Hematopoietic multipotent progenitor cell treated with erythropoietin and hydrocortisone succinate and interleukin-3 and kit ligand, for 8 days (in vitro differentiated cells): ENCODE measurements around the gene NTF3.
A peak's percentile ranks its signal among the peaks of the same experiment; 100 is the strongest.

Experiments used
- DNase-seq: peaks from one replicate; pipeline ENCODE4 v3.0.0-alpha.2; 2015

Gene NTF3

DNA sequence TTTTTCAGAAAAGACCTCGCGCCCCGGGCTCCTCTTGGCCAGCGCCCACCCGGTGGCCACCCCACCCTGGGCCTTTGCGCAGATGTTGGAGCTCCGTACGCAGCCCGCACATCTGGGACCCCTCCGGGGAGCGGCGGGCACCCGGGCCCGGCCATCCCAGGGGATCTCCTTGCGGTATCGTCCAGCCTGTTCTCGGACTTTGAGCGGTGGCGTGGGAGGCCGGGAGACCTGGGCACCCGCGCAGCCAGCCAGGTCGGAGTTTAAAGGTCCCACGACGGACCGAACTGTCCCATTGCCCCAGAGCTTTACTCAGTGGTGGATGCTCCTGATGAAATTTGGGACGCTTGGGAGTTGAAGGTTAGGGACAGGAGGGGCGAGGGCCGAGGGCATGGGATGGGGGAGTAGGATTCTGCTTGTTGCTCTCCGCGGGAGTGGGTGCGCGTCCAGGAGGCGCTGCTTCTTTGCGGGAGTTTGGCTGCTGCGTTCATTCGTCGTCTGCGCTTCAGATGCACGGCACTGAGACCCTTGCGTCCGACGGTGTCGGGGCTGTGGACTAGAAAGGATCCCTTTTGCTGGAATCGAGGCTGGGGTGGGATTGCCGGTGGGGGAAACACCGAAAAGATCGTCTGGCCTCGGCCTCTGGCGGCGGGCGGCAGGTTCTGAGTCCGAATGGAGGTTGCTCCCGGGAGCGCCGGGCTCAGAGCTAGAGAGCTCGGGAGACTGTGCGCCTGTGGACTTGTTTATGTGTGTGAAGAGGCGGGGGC lies 1.4 kb downstream of the NTF3 start:
- no peak for DNase-seq

DNA sequence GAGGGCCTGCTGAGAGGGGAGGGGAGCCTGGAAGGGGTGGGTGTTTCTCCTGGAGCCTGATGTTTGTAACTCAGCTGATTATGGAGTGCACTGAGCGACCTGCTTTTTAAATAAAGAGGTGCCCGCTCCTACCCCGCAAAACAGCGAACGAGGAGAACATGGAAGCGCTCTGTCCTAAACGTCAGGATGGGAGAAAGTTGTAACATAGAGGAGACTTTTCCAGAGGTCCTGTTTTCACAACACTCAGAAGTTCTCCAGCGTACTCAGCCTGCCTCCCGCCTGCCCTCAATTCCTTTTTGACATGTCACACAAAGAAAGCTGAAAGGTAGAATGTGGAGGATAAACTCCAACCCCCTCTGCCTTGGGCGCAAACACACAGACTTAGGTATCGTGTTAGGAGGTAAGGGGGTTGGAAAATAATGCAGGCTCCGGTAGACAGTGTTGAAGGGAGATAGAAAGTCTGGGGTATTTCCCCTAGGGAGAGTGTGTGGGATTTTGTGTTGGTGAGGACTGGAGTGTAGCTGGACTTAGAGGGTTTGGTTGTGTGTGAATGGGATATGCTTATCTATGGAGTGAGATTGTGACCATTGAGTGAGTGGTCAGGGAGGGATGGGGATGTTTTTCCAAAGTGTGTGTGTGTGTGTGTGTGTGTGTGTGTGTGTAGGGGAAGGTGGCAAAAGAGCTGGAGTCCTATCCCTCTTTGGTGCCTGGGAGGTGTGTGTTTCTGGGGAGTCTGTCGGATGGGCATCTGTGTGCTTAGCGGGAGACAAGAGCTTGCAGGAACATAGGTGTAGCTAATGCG lies 2.1 kb downstream of the NTF3 start:
- no peak for DNase-seq

DNA sequence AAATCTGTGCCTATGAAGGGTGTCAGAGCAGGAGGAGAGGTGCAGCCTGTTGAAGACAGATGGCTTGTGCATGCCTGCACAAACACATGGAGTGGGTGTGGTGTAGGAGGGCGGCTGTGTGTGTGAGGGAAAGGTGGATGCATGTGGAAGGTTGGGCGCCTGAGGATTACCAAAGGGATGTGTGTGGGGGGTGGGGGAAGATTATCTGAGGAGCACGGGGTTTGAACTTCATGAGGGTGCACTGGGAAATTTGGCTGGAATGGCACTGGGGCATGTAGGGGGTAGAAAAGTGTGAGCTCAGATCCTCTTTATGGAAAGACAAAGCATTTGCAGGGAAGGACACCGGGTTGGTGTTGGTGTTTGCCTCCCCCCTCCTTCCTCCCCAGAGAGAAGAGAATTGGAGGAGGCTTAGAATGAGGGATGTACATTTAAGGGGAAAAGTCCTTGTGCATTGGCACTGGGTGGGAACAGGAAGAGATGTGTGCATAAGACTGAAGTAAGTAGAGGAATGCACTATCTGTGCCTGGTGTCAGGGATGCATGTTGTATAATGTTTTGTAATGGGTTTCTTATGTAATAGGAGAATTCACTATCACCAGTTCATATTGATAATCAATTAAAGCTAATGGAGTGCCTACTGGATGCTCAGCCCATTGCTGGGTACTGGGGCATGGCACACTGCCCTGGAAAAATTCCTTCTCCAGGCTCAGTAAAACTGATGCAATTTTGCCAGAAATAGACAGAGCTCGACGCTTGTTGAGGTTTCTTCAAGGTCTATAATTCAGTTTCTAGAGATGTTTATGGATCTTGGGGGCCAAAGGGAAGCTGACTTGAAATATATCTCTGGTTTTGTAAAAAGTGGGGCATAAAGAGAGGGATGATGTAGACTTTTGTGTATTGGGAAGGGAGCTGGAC lies 3.0 kb downstream of the NTF3 start:
- DNase-seq: no peak

DNA sequence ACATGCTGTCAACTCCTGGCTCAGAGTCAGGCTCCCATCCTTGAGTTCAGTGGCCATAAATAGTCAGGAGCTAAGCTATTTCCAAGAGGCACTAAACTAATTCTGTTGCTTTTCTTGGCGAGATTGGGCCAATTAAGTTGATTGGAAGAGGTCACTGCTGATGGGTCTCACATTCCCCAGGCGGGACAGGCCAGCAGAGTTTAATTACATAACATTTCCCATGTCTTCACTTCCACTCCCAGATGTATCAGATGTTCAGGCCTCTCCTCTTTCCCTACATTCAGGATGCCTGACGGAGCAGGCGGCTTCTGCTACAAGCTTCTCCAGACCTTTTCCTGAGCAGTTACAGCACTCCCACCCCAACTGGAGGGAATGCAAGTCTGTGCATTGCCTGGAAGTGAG lies 5.3 kb downstream of the NTF3 start:
- DNase-seq: no peak

DNA sequence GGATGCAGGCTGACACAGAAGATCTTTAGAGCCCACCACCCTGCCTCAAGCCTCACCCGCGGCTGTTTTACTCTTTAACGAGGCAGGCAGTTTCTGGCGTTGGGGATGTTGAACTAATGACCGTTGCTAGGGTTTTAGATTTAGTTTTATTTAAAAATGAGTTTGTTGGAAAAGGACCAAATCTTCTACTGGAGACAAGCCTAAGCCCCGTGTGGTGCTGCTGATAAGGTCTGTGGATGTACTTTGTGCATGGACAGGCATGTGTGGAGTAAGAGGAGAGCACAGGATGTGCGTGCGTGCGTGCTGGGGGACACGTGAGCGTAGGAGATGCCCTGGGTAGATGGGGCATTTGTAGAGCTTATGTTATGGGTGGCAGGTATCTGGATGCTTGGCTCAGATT lies 5.7 kb downstream of the NTF3 start:
- peak; percentile 68 for DNase-seq

DNA sequence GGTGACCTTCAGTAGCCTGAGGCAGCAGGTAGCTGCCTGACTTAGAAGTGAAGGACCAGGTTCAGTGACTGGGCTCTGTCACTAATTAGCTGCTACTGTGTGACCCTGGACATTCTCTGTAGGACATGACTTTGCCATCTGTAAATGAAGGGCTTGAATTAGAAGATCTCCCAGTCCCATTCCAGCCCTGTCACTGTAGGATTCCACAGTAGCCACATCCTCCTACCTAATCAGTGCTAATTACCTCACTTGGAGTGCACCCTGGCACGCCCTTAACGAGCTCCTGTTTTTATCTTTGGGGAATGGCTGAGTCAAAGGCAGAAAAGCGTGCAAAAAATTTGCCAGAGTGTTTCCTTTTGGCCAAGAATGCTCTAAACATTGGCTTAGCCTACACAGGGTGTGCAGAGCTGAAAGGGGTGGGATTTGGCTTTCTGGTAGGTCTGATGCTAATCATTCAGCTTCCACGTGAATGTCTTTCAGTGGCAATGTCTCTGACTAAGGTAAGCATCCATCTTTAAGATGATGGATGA lies 6.8 kb downstream of the NTF3 start:
- DNase-seq: no peak

DNA sequence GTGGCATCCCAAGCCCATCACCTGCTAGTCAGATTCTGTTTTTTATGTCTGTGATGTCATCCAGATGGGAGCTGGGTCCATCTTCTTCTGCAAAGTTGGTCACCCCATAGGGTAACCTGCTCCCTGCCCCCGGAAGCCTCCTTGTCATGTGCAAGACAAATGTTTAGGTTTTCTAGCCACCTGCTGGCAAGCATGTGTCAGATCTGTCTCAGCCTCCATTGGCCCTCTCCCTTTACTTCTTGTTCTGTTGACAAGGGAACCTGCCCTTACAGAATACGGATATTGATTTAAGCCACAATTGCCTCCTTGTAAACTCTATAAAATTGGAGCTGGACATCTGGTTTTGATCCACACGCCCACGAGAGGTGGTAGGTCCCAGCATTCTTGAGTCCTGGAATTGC lies 7.5 kb downstream of the NTF3 start:
- no peak for DNase-seq

DNA sequence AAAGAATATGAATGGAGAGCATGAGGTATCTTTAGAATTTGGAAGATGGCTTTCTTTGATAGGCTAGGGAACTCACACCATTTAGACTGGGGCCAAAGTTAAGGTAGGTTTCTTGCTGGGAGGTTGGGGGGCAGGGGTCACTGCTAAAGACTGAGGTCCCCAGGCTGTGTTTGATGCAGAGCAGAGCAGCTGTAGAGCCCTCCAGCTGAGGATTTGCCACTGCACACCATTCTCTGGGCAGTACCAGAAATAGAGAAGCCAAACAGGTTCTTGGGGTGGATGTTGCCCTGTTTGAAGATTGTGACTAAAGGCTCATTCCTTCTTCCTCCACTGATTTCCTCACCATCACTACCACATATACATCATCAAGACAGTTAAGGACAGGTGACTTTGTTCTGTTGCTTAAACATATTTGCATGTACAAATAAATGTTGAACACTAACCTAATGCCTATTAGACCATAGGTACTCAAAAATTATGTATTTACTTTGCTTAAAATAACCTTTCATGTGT lies 7.9 kb downstream of the NTF3 start:
- no peak for DNase-seq

DNA sequence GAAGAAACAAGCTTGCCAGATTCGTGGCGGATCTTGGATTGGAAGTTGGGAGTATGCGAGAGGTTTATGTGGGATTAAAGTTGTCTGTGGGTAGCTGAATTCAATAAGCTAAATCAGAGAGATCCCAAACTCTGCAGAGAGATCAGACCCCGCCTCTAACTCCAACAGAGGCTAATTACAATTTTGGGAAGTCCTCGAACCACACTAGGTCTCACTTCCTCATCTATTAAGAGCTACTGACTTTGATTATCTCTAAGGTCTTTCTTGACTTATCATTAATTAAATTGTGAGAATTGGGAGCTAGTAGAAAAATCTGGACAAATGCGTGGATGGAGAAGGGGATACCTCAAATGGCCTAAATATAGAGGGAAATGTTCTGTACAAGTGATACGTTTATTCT lies 9.1 kb downstream of the NTF3 start:
- DNase-seq: no peak

DNA sequence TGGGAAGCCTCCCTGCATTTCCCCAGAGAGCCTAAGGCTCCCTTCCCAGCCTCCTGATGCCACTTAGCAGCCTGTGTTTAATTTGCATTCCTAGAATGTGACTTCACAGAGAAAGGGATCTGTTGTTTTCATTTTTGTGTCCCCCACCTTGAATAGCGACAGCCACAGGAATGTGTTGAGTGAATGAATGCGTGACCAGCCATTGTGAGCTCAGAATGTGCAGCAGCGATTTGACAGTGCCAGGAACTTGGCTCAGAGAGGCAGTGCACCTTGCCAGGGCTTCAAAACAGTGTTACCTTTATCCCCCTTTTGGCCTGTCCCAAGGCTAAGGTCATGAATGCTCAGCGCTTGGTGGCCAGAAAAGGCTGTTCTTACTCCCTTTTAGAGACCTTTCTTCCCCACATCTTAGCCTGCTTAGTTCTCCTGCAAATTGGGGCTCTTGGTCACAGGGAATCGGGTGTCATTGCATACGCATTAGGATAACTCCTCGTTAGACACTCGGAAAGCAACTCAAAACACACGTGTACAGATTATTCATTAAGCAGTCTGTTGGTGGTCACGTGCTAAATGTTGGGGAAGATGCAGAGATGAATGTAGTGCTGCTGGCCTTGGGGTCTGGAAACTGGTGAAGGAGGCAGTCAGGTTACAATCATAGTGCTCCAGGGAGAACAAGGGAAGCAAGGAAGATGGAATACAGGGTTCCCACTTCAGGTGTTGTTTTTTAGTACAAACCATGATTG lies 9.8 kb downstream of the NTF3 start:
- DNase-seq: no peak

DNA sequence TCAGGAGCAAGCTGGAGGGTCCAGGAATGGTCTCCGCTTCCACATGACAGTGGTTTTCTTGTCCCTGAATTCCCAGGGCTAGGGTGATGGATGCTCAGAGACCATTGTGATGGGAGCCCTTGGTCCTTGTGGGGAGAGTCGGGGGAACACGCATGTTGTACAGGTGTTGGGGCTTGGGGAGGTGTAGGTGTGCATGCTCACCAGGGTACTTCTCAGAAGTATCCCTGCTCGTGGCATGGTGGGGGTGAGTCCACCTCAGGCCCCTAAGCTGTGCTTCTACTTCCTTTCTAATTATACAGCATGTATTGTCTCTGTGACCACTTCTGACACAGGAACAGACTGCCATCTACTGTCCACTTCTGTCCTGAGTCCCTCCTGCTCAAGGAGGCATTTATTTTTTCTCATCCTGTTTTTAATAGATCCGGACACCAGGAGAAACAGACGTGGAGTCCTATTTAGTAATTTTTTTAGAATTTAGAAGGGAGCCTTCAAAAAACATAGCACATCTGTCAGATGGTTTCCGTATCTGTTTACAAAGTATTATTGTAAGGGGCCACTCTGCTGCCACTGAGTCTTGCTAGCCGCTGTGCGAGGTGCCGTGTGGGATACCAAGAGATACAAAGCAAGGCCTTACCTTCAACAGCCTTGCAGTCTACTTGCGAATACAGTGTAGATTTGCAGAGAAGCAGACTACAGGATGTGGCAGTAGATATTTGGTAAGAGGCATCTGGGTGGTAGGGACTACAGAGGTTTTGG lies 10.5 kb downstream of the NTF3 start:
- DNase-seq: peak; percentile 48

DNA sequence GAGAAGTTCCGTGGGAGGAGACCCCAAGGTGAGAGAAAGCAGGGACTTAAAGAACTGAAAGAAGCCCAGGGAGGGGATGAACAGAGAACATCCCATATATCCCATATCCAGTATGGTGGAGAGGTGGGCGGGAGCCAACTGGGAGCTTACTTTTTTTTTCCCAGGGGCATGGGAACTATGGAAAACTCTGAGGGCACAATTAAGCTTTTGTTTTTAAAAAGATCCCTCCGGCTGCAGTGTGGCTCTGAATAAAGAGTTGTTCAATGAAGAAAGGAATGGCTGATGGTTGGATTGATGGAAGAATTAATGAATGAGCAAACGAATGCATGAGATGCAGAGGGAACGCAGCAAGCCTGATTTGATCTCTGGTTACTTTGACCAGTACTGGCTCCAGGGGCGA lies 12.6 kb downstream of the NTF3 start:
- no peak for DNase-seq

DNA sequence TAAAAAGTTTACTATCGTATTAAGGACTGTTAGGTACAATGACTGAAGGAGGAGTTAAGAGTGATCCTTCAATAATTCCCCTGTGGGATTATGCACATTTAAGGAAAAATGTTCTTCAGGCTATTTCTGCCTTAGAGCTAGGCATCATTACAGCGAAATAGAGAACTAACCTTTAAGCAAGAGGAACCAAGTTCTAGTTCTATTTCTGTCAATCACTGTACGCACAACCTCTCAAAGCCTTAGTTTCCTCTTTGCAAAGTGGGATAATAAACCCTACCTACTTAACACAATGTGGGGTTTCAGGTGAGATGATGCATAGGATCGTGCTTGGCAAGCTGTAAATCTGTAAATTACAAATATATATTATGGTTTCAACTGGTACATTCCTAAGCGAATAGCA lies 15.4 kb downstream of the NTF3 start:
- DNase-seq: no peak

DNA sequence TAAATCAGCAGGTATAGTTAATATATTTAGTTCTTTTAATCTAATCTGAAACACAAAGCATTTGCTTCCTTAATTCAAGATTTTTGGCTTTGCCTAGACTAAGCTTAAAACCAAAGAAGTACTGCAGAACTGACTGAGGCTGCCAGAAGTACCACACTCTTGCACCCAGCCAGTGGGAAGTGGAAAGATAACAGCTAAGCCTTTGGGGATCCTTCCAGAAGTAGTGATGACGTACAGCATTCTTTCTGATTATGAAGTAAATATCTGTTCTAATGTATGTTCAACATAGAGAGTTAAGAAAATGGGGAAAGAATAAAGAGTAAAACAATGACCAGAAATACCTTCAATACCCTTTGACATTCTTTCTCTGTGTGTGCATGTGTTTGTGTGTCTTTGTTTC lies 19.3 kb downstream of the NTF3 start:
- no peak for DNase-seq

DNA sequence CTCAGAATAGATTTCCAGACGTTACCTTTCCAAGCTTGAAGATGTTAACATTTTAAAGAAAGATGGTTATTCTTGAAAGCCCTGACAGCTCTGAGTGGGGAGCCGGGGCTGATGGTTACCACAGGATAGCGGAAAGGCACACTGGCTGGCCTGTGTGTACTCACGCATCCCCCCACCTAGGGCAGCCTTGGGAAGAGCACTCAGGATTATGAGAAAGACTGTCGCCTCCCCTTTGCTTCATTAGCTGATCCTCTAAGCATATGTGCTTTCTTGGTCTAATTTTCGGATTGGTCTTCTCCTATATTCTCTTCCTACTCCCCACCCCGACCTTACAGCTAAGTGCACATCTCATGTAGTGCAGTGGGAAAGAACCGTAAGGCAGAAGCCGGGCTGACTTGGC lies 20.7 kb downstream of the NTF3 start:
- no peak for DNase-seq

DNA sequence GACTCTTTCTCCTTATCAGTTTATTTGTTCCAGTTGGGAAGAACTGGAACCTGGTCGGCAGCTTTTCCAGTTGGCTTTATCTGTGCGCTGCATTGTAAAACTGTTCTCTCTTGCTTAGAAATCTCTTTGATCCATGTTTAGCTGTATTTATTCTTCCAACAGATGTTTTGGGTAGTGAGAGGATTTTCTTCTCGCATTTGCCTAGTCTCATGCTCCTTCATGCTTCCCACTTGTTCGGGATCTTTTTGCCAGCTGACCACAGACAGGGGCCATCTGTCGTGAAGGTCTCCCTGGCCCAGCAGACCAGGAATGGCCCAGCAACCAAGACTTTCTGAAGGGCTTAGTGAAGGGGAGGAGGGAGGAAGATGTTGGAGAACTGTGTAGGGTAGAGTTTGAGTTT lies 21.6 kb downstream of the NTF3 start:
- DNase-seq: no peak

DNA sequence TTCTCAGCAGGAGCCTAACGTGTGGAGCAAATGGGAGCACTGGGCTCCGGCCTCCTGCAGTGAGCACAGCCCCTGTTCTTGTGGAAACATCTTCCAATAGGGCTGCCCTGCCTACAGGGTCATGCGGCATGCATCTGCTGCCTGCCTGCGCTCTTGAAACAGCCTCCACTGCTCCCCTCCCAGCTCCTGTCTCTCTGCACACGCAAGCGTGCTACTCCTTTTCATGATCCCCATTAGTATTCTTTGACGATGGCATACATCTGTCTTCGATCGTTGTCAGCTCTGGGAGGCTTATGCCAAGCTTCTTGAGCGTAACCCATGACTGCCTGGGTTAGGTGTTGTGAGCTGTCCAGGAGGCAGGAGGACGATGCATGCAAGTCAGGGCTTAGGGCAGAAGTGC lies 23.1 kb downstream of the NTF3 start:
- DNase-seq: no peak

DNA sequence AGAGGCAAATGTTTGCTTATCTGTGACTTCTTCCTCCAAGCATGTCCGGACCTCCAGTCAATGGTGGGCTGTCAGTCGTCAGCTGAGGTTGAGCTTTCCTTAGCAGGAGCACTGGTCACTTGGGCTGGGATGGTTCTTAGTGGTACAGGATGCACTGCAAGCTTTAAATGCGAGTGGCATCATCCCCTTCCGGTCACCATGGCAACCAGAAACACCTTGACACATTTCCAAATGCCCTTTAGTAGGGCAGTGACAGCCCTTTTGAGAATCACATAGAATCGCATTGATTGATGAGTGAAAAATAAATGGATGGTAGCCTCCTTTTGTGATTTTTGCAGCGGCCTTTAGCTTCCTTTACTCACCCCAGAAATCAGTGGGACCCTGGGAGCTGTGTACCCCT lies 24.1 kb downstream of the NTF3 start:
- no peak for DNase-seq

DNA sequence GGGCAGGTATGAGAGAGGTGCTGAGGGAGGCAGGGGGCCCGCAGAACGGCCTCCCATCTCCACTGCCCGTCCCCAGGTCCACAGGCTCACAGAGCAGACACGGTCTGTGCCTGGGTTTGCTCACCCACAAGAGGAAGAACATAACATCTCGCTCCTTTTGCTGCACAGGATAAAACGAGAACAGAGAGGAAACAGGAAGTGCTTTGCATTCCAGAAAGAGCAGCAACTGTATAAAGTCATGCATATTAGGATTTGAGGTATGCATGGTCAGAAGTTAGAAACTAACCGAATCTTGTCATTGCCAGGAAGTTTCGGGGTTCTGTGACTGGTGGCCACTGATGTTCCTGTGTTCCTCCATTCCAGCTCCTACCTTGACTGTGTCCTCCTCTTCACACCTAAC lies 25.0 kb downstream of the NTF3 start:
- no peak for DNase-seq

DNA sequence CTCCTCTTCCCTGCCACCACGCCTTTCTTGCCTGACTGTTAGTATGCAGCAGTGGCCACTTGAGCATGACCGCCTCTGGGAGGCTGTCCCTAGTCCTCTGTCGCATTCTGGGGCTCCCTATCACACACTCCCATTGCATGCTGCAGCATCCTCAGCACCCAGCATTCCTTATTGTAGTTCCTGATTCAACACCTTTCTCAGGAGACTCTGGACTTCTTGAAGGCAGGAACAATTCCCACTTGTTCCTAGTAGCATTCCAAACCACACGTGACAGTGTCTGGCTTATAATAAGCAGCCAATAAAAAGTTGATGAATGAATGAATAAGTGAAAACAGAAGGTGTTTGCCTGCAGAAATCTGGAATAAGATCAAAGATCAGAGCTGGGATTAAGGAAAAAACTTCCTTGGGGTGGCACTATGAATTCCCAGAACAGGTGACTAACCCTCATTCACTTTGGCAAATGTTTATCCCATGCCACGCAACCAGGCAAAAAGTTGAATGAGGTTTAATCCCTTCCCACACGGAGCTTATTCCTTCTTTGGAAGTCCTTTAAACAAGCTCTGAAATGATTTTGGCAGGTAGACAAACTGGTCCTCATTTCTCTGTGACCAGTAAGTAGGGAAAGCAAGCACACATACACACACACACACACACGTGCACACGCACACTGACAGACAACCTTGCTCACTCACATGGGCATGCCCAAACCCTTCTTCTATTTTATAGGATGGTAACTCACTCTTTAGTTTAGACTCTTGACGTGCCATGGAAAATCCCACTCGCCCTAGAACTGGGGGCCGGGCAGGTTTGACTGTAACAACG lies 26.5 kb downstream of the NTF3 start:
- no peak for DNase-seq
